ENCODE results near the gene STK36. TPM values are rescaled to one million over a fixed set of nuclear protein-coding genes. Genes with fewer than 3 reads are reported as not detected.
A peak's percentile ranks its signal among the peaks of the same experiment; 100 is the strongest.

STK36 gene, protein sequence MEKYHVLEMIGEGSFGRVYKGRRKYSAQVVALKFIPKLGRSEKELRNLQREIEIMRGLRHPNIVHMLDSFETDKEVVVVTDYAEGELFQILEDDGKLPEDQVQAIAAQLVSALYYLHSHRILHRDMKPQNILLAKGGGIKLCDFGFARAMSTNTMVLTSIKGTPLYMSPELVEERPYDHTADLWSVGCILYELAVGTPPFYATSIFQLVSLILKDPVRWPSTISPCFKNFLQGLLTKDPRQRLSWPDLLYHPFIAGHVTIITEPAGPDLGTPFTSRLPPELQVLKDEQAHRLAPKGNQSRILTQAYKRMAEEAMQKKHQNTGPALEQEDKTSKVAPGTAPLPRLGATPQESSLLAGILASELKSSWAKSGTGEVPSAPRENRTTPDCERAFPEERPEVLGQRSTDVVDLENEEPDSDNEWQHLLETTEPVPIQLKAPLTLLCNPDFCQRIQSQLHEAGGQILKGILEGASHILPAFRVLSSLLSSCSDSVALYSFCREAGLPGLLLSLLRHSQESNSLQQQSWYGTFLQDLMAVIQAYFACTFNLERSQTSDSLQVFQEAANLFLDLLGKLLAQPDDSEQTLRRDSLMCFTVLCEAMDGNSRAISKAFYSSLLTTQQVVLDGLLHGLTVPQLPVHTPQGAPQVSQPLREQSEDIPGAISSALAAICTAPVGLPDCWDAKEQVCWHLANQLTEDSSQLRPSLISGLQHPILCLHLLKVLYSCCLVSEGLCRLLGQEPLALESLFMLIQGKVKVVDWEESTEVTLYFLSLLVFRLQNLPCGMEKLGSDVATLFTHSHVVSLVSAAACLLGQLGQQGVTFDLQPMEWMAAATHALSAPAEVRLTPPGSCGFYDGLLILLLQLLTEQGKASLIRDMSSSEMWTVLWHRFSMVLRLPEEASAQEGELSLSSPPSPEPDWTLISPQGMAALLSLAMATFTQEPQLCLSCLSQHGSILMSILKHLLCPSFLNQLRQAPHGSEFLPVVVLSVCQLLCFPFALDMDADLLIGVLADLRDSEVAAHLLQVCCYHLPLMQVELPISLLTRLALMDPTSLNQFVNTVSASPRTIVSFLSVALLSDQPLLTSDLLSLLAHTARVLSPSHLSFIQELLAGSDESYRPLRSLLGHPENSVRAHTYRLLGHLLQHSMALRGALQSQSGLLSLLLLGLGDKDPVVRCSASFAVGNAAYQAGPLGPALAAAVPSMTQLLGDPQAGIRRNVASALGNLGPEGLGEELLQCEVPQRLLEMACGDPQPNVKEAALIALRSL (N-terminal part only)
- total RNA-seq: 3.9 TPM
- long read RNA-seq, full-length matches to known transcripts: 1 of 9 reads
- long read RNA-seq, partial matches to known transcripts: 4 of 9 reads
- long read RNA-seq, other reads (novel, unspliced or antisense): 4 of 9 reads

DNA sequence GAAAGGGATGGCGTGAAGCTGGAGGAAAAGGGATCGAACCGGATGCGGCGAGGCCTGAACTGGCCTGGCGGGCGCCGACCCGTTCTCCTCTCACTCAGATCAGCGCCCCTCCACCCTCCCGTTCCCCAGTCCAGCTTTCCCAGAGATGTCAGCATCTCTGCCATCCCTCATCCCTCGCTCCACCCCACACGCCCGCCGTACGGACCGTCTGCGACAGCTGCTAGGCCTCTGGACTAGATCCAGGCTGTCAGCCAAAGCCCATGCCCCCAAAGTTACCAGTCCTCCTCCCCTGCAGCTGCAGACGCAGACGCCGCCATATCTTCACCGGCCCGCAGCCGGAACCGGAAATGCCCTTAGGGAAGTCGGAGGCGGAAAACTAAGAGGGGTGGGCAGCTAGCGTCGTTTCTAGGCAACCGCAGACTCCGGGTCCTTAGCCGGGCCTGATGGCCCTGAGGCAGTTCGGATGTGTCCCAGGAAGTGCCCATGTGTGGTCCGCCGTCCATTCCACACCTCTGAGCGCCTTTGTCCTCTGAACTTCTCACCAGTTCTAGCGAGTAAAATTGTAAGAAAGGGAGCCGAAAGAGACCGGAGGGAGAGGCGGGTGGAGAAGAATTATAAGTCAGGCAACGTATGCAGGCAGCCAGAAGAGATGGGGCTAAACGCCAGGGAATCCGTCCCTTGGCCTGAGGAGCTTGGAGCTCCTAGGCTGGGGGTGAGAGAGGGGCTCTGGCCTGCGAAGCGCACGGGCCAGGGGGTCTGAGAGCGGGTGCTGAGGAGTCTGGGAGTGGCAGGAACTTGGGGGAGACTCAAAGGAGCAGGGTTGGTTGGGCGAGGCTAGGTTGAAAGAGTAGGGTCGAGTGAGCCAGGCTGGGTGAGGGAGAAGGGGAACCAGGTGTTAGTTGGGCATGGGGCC lies at the start of gene STK36, which contains the start of gene RNF25:
TSS of gene STK36 (plus strand) at position 433 of the 913 bp plus-strand sequence. CDS start 744 bp downstream, outside the sequence.
TSS of gene RNF25 (minus strand) at position 349 of the 913 bp plus-strand sequence. CDS start at position 317, 32 bp downstream.
- ATAC-seq (ENCODE audit: poor library complexity) (peak; percentile 97), DNase-seq (peak; percentile 89)
- intact Hi-C loops (cut with DNase I): no loop called here

DNA sequence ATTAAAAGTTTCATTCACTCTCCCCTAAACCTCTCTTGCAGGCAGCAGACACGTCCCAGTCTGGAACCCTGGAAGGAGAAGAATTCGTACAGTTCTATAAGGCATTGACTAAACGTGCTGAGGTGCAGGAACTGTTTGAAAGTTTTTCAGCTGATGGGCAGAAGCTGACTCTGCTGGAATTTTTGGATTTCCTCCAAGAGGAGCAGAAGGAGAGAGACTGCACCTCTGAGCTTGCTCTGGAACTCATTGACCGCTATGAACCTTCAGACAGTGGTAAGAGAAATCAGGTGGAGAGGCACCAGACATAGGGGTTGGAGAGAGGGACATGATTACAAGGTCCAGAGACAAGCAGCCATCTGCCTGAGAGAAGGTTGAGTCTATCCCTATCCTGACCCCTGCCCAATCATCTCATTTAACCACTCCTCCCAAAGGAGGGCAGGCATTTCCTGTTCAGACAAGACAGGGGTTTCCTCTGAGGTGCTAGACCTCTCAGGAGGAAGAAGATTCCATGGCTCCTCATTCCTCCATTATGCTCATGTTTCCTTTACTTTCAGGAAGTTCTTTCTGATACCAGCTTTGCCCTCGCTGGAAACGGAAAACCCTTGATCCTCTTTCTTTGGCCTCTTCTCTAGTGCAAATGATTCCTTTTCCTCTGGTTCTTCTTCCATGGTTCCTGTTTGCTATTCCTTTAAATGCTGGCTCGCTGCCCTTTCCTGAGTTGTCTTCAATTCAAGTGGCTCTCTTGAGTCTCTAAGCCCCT lies 49.1 kb upstream of the STK36 start:
- intact Hi-C loops (cut with DNase I): no loop called here
- ATAC-seq (ENCODE audit: poor library complexity) (peak; percentile 69), DNase-seq (no peak)

- DNase-seq (no peak), ATAC-seq (ENCODE audit: poor library complexity) (no peak)
- intact Hi-C loops (cut with DNase I): no loop called here
Measured at GRCh38 chr2:218623366-218623705, 48.5 kb upstream of the STK36 start.

DNA sequence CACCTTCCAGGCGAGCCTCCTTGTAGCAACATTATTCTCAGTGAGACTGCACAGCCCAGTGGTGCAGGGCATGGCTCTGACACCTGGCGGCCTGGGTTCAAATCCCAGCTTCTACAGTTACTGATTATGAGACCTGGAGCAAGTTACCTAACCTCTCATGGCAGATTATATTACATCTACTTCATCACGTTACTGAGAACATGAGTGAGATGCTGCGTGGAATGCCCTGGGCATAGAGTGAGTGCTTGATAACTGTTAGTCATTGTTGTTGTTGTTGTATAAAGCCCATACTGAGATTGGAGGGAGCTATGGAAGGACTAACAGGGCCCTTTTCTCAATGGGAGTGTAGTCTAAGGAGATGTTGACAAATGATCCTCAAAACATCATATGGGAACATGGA lies 45.5 kb upstream of the STK36 start:
- DNase-seq (no peak), ATAC-seq (ENCODE audit: poor library complexity) (no peak)
- intact Hi-C loops (cut with DNase I): no loop called here

DNA sequence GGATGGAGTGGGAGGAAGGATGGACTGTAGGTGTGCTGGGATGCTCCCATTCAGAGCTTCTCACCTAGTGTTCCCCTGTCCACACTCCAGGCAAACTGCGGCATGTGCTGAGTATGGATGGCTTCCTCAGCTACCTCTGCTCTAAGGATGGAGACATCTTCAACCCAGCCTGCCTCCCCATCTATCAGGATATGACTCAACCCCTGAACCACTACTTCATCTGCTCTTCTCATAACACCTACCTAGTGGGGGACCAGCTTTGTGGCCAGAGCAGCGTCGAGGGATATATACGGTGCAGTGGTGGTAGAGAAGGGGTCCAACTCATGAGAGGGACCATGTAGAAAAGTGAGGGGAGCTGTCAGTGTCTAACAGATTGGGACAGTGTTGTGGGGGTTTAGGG lies 43.9 kb upstream of the STK36 start:
- no peak for ATAC-seq (ENCODE audit: poor library complexity)
- no peak for DNase-seq
- intact Hi-C loops (cut with DNase I): no loop called here

- intact Hi-C loops (cut with DNase I): no loop called here
- no peak for ATAC-seq (ENCODE audit: poor library complexity)
- DNase-seq: no peak
Measured at GRCh38 chr2:218631837-218632236, 40.0 kb upstream of the STK36 start.

GRCh38 chr2:218635719-218636118 lies 36.2 kb upstream of the STK36 start:
- no peak for ATAC-seq (ENCODE audit: poor library complexity)
- DNase-seq: no peak
- intact Hi-C loops (cut with DNase I): no loop called here

DNA sequence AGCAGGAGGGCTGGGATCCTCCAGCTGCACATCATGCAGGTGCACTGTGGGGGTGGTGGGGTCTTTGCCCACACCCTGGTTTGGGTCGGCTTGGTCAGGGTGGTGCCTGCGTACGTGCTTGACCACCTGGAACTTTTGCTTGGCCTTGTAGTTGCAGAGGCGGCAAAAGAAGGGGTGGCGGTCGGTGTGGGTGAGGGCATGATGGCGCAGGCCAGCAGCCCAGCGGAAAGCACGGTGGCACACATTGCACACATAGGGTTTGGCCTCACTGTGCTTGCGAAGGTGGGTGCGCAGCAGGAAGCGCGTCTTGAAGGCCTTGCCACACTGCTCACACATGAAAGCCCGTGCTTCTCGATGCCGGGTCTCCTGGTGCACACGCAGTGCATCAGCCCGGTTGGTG lies 33.5 kb upstream of the STK36 start:
- no peak for ATAC-seq (ENCODE audit: poor library complexity)
- no peak for DNase-seq
- intact Hi-C loops (cut with DNase I): no loop called here

- intact Hi-C loops (cut with DNase I): loop anchor here (10.0 kb wide), 1 partner anchor 237 kb away; no protein-coding TSS in a partner anchor
- ATAC-seq (ENCODE audit: poor library complexity) (no peak), DNase-seq (no peak)
Measured at GRCh38 chr2:218642121-218642656, 29.7 kb upstream of the STK36 start.

GRCh38 chr2:218642786-218643185 lies 29.1 kb upstream of the STK36 start:
- DNase-seq (no peak), ATAC-seq (ENCODE audit: poor library complexity) (no peak)
- intact Hi-C loops (cut with DNase I): loop anchor here (10.0 kb wide), 1 partner anchor 238 kb away; no protein-coding TSS in a partner anchor

GRCh38 chr2:218643751-218644310 lies 28.1 kb upstream of the STK36 start:
- intact Hi-C loops (cut with DNase I): loop anchor here (10.0 kb wide), 1 partner anchor 239 kb away; no protein-coding TSS in a partner anchor
- DNase-seq: no peak
- no peak for ATAC-seq (ENCODE audit: poor library complexity)

DNA sequence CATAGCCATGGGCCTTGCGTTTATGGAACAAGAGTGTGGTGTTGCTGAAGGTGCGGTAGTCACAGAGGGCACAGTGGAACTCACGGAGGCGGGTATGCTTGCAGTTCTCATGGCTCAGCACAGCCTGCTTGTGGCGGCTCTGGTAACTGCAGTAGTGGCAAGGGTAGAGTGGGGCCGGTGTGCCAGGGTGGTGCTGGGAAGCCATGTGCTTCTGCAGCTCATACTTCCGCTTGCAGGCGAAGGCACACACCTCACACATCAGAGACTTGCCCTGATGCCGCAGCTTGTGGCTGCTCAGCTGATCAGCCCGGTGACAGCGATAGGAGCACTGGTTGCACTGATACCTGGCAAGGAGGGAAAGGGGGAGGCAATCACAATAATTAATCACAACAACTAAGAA lies 27.2 kb upstream of the STK36 start:
- DNase-seq (no peak), ATAC-seq (ENCODE audit: poor library complexity) (no peak)
- intact Hi-C loops (cut with DNase I): loop anchor here (10.0 kb wide), 1 partner anchor 240 kb away; no protein-coding TSS in a partner anchor

DNA sequence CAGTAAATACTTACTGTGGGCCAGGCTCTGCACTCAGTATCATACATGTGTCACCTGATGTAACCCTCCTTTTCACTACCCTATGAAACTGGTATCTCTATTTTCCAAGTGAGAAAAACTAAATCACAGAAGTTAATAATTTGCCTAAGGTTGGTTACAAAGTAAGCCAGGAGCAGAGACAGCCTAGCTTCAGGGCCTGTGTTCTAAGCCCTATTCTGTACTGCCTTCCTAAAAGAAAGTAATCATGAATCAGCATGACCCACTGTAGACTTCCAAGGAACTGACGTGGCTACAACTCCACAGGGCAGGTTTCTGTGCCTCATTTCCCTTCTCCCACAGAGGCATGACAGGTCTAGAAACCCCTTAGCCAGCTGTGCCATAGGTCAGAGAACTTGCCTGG lies 26.8 kb upstream of the STK36 start:
- no peak for ATAC-seq (ENCODE audit: poor library complexity)
- DNase-seq: no peak
- intact Hi-C loops (cut with DNase I): loop anchor here (10.0 kb wide), 1 partner anchor 240 kb away; no protein-coding TSS in a partner anchor

DNA sequence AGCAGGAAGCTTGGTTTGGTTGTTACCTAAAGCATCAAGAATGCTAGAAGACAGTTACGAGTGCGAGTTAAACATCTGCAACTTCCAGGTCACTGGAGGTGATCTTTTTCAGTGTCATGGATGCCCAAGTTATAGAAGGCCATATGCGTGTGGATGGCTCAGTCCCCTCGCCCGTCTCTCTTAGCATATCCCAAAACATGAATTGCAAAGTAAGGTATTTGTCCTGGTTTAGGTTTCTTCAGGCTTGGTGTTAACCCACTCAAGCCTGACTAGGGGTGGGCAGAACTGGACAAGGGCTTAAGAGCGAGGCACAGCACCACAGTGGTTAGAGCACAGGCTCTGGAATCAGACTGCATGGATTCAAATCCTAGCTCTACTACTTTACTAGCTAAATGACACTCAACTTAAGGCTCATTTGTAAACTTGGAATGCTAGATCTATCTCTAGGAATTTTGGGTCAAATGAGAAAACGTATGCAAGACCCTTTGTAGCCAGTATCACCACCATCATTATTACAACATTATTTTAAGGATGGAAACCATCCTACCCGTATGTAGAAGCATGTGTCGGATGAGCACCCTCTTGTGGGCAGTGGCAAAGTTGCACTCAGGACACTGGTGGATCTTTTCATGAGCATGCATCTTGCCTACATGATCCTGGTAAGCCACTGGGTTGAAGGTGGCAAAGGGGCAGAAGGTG lies 23.6 kb upstream of the STK36 start:
- intact Hi-C loops (cut with DNase I): loop anchor here (10.0 kb wide), 1 partner anchor 243 kb away; no protein-coding TSS in a partner anchor
- peak; percentile 60 for DNase-seq

DNA sequence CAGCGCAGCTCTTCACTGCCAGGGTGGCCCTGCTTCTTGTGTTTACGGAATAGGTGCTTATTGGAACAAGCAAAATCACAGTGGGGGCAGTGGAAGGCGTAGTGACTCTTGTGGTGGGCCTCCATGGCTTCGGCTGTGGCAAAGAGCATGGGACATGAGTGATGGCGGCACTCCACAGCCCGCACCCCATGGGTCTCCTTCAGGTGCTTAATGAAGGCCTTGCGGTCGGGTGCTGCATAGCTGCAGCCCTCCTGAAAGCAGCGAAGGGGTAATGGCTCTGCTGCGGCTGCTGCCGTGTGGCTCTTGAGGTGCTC lies 23.1 kb upstream of the STK36 start:
- intact Hi-C loops (cut with DNase I): loop anchor here (10.0 kb wide), 1 partner anchor 244 kb away; no protein-coding TSS in a partner anchor
- ATAC-seq (ENCODE audit: poor library complexity) (no peak), DNase-seq (no peak)

More for the DNA sequence above, 23.6 kb upstream of the STK36 start:
- ATAC-seq (ENCODE audit: poor library complexity): peak; percentile 78
